Stimulated activated CD8-positive, alpha-beta memory T cell treated with anti-CD3 and anti-CD28 coated beads, Interleukin-7, amount 100 ng/mL, for 24 hours (primary cell): ENCODE results near the gene HEATR1.
"Not testable (repeated sequence)": the region's sequence is repeated elsewhere in the genome, so short reads cannot be mapped to it uniquely, and the experiment has no call there.

ENCODE experiments used
- DNase-seq: peaks from one replicate; pipeline ENCODE4 v3.0.0-alpha.2; 2020; ENCODE audit warnings: low read depth

Gene HEATR1

DNA sequence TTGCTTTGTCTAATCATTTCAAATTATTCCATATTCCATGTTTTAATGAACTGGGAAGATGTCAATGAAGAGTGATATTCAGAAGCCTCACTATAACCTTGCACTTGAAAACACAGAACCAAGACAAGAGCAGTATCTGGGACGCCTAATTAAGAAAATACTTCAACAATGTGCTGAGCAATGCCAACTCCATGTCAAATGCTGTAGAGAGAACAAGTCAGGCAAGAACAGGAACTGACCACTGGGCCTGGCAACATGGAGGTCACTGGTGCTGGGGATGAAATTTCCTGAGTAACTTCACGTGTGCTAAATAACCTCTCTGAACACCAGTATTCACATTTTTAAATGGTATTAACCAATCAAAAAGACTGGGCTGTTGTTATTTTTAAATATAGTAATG lies 22.8 kb downstream of the HEATR1 start:
- no peak for DNase-seq

DNA sequence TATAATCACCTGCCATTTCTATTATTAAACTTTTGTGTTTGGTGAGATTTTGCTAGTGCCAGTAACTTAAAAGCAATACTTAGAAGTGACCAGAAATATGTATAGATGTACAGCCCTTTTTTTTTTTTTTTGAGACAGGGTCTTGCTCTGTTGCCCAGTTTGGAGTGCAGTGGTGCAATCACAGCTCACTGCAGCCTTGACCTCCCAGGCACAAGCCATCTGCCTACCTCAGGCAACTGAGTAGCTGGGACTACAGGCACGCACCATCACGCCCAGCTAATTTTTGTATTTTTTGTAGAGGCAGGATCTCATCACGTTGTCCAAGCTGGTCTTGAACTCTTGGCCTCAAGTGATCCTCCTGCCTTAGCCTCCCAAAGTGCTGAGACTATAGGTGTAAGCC lies 23.9 kb downstream of the HEATR1 start:
- not testable (repeated sequence) for DNase-seq

DNA sequence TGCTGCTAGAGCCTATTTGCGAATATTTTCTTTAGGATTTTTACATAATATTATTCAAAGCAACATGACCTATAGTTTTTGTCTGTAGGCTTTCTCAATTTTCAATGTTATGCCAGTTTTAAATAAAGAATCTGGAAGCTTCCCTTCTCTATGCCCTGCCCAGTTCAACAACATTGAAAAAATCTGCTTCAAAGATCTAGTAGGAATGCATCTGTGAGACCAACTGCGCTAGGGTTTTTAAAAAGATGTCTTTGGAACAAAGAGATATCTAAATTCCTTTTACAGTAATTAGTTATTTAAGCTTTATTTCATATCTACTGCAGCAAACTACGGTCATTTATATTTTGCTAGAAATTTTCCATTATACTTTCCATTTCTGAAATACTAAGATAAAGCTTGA lies 25.7 kb downstream of the HEATR1 start:
- DNase-seq = no peak

DNA sequence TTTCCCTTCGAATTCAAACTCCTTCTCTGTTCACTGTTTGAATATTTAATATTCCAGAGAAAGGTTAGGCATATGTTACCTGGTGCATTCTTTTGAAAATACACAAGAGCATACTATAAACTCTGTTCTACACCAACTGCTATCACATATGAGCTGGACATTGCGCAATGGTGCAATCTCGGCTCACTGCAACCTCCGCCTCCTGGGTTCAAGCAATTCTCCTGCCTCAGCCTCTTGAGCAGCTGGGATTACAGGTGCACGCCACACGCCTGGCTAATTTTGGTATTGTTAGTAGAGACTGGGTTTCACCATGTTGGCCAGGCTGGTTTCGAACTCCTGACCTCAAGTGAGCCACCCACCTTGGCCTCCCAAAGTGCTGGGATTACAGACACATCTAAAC lies 27.3 kb downstream of the HEATR1 start:
- not testable (repeated sequence) for DNase-seq

DNA sequence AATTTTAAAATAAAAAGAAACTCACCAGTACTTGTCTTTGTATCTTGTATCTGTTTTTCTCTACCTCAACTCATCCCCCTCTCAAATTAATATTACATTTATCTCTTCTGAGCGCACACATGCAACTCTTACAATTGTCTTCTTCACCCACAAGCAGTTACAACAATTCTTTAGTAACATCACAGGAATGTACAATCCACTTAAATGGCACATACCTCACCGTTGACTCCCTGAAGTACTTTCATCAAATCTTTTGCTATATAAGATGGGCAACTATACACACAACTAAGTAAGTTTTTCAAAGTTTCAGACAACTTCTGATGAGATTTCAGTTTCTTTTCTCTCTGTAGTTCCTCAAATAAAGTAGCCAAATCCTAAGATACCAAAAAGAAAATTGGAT lies 28.3 kb downstream of the HEATR1 start:
- no peak for DNase-seq

DNA sequence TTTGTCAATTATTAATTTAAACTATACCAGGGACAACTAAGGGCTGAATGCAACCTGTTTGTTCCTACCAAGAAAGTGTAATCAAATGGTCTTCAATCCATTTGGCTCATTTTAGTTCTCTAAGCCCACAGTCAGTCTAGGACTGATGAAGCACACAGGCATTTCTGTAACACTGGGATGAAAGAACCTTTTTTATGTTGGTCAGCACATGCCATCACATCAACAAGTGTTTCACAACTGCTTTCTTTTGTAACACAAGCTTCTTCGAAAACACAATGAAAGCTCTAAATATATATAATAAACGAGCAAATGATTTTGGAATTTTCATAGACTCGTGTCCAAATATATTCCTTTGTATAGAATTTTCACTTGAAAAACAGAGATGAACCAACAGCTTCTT lies 28.8 kb downstream of the HEATR1 start:
- no peak for DNase-seq

DNA sequence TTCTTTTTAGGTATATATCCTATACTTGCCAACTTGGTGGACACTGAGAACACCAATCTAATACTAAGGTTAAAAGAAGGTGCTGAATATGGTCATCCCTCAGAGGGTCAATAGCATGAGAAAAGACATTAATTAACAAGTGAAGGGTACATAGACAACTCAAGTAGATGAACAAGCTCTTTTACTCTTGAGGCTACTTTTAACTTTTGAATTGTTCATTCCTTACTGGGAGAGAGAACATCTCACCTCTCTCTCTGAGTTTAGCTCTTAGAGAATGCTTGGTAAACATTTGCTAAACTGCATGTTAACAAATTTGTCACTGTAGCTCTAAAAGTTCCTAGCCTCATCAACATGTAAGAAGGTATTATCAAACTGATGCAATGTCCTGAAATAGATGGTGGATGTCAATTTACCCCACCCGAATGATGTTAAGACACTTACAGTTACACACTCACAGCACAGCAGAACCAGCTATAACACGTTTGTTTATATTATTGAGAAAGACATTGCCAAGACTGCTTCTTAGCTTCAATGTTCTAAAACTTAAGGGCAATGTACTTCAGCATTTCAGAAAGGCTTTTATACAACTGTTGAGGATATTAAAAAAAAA lies 35.9 kb downstream of the HEATR1 start:
- DNase-seq = no peak

DNA sequence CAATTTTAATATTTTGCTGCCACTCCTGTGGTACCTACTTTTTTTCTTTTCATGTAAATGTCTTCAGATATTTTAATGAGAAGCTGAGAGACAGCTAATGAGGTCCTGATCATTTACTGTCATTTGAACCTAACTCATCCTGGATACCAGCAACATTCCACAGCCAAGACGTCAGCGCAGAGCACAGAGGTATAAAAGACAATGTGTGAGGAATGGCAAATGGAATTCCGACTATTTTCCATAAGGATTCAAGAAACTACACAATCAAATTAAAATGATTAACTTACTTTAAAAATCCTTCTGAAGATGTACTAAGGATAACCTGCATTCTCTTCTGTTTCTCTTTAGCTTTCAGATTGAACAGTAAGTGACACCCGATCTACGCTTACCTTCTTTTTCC lies 38.8 kb downstream of the HEATR1 start:
- DNase-seq = no peak

DNA sequence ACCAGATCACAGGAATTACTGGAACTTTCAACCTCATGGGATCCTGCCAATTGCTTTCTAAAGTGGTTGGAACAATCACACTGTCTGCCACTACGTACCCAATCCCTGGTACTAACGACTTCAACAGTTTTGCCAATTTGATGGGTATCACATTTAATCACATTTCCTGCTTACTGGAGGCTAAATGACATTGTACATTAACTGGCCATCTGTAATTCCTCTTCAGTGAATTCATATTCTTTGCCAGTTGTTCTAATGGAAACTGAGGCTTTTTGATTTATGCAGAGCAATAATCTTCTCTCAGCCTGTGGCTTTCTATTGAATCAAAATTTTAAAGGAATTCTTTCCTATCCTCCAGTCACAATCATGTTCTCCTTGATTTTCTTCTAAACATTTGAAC lies 42.3 kb downstream of the HEATR1 start:
- DNase-seq = no peak

DNA sequence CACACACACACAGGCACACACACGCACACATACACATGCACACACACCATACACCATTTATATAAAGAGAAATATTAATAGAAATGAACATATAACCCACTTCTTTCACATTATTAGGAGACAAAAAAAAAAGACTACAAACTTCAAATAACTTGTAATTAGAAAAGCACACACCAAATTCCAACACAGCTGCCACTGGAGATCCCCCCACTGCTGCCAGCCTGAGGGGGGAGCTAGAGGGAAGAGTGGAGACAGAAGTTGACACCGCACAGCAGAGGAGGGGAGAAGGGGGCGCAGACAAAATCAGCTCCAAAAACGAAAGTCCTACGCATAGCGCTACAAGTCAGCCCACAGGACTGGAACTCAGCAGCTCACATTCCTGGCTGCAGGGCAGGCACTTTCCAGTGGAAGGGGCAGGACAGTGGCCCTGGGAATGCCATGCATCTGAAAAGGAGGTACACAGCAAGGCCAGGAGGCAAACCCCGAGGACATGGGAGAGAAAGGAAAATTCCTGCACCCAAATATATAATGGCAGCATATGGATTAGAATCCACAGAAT lies 44.0 kb downstream of the HEATR1 start:
- DNase-seq = no peak

DNA sequence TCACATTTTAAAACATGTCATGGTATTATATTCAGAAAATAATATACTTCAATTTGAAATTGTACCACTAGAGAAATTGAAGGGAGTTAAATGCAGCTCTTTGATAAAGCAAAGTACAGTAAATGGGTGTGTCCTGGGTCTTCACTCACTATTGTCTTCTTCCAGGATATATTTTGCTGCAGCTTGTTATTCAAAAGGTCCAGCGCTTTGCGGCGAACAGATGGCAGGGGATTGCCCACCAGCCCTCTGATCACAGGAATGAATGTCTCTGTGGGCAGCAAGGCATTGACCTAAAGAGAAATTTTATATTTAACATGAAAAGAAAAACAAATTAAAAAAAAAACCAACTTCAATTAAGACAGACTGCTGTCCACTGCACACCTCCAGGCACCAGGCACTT lies 45.5 kb downstream of the HEATR1 start:
- DNase-seq = no peak

DNA sequence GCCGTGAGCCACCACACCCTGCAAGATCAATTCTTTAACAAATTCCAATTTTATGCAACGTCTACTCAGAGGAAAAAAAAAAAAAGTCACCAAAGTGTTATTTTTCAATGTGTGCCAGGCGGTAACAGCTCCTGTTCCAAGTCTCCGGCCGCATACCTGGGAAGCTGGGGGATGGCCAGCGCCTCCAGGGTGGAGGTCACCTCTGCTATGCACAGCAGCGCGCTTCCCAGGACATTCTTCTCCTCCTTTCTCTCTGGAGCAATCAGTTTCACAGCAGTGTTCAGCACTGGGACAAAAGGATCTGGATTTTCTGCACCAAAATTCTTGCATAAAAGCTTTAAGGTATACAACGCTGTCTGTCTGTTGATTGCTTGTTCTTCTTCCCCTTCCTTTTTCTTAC lies 46.2 kb downstream of the HEATR1 start:
- no peak for DNase-seq

DNA sequence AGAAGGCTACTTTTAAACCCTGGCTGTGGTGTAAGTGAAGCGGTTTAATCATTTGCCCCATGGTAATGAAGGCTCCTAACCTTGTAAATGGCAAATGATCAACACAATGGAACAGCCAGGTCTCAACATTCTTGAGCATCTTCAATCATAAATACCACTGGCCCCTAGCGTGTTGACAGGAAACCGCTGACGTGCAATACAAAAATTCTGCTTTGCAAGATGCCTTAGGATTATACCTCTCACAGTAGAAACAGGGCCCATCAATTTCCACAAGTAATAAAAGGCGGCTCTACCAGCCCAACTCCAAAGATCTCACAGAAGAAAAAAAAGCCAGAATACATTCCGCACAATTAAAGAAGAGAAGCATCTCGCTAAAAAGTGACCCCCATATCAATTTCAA lies 47.7 kb downstream of the HEATR1 start:
- no peak for DNase-seq

DNA sequence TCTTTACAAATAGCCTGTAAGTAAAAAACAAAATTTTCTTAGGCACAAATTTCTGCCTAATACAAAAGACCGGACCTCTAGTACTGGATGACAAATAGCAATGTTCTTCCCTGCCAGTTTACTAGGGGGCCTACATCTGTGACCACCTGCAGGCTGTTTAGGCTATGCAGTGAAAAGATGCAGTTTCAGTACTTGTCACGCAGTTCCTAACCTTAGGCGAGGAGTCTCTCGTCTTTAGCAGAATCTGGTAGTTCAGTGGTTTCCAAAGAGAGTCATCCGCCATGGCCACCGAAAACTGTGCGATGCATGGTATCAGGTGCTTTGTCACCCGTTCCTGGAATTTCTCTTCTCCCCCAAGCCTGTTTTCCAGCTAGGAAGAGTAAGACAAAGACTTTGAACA lies 50.9 kb downstream of the HEATR1 start:
- DNase-seq = no peak

DNA sequence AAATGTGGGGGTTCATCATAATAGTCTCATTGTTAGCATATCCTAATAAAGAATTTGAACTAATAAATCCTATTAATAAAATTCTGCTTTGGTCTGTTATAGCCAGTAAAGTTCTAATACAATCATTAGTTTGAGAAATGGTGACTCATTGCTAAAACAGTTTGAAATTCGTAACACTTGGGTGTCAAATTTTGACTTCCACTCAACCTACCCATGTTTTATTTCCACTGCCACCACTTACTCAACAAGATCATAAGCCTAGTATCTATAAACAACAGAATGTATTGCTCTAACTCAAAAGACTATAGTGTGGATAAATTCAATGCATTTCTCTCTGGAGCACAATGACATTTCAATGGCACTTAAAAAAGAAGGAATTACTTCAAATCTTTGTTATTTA lies 51.4 kb downstream of the HEATR1 start:
- DNase-seq = no peak

DNA sequence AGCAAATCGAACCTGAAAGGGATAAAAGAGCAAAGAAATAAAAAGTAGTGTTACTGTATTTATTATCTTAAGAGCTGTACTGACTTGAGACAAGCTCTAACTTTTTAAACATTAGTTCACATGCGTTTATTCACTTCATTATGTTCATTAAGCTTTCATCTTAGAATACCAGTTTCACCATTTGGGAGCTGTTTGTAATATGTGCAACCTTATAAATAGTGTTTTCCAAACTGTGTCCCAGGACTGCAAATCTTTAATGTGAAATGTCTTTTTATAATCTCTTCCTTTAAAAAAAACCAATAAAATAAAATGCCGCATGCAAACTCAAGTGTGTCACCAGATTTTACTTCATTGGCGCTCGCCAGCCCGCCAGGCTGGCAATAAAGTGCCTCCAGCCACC lies 52.2 kb downstream of the HEATR1 start:
- DNase-seq = no peak

DNA sequence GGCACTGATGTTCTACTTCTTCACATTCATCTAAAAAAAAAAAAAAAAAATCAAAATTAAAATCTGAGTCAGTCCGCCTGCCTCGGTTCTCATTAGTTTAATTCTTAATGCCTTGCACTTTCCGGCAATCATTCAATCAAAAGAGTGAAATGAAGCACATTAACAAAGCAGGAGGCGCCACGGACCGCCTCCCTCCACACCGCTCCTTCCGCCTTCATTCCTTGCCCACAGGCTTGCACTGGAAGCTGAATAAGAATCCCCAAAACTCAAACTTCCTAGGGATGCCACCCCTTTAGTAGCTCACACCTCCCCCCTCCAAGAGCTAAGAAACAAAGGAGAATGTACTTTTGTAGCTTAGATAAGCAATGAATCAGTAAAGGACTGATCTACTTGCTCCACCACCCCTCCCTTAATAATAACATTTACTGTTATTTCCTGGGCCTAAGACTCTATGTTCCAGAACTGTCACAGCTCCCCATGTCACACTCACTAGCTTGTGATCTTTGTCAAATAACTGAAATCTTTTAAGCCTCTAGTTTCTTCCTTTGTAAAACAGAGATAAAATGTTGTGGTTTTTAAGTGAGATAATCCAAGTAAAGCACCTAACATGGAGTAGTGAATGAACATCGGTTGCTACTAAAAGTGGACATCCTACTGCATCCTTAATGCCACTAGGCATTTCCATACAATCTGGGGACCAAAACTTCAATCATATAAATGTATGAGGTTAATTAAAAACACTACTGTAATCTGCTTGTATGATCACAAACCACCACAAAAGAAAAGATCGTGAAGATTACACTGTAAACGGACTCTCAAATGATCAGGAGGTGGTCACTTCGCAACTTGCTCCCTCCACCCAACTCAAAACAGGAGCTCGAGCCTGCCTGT lies 53.1 kb downstream of the HEATR1 start:
- DNase-seq = no peak

DNA sequence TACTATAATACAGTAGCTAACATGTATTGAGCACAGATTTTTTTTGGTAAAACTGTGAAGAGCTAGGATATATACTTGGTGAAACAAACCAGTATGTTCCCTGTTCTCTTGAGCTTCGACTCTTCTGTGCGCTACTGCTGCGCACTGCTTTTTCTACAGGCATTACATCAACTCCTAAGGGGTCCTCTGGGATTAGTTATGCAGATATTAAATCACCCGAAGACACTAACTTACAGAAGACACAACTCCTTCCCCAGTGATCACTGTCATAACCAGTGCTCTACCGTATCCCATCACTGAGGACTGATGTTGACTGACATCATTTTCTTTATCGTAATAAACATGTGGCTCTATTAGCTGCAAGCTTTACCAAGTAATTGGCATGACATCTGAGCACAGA lies 55.9 kb downstream of the HEATR1 start:
- no peak for DNase-seq

DNA sequence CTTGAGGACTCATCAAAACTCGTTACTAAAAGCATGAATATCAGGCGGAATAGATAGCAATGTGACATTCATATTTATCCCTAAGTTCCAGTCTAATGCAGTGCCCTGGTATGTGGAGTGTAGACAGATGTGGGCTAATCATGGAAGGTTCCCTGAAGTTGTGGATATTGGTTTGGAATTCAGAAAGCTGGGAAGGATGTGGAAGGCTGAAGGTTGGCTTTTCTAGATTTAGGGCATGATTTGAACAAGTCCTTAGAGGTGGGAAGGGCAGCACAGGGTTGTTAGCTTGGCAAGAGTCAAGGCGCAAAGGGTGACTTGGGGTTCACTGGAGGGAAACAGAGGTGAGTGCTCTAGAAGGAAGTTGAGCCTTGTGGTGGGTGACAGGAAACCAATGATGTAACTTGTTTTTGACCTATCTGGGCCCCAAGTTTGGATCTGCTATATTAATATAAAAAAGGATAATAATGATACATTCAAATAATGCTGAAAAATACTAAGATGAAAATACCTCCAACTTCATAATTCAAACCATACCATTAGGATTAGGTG lies 58.6 kb downstream of the HEATR1 start:
- DNase-seq = no peak

DNA sequence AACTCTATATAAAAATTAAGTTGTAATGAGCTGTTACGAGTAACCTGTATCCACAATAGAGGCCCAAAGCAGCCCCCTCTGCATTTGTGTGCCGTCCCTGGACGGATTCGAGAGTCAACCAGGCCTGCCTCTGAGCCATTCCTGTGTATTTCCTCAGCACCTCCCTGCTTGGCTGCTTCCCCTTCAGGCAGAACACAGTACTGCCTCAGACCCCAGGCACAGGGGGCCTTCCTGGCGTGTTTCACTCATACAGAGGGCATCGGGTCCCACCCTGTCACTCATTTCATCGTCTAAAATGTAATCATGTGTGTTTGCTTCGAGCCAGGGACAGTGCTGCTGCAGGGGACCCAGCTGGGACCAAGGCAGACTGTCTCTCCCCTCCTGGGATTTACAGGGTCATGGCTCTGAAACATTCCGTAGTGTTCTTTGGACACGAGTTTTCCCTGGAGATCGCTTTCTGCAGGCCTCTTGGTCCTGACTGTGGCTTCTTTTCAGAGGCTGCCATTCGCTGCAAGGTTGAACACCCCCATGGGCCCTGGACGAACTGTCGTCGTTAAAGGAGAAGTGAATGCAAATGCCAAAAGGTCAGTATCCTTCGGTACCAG lies 61.1 kb downstream of the HEATR1 start:
- DNase-seq = no peak

DNA sequence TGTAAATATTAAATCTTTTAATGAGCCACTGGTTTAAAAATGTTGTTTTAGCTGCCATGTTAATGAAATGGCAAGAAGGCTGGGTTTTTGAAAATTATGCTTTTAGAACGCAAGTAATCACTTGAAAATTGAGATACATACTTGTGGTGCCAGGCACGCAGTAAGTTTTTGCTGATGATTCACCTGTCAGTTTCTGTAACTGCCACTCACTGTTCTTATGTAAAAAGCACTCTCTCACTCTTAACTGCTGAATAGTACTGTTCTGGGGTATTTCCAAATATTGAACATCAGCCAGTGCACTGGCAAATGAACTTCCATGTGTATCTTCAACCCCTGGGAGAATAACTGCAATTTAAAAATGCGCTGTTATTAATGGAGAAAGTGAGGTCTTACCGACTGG lies 62.6 kb downstream of the HEATR1 start:
- DNase-seq = no peak

DNA sequence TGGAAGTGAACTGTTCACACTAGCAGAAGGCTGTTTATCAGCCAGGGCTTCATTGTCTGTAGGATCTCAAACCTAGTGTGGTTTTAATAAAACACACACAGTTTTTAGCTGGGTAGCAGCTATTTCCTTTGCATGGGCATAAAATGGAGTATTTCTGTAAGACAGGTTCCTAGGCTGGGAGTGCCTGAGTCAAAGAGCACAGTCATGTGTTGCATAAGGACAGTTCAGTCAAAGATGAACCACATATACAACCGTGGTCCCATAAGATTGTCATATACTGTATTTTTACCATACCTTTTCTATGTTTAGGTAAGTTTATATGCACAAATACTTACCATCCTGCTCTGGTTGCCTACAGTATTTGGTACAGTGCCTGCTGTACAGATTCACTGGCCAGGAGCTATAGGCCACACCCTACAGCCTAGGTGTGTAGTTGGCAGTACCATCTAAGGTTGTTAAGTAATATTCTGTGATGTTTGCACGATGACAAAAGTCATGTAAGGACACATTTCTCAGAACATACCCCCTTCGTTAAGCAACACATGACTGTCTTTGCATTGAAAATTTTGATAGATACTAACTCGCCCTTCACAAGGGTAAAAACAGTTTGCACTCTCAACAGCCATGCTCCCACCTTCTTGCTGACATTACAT lies 63.4 kb downstream of the HEATR1 start:
- no peak for DNase-seq
